Heart left ventricle (tissue), 16 donors: ENCODE measurements around the gene TGM2. TPM values are rescaled to one million over a fixed set of nuclear protein-coding genes. Genes with fewer than 3 reads are reported as not detected.

ENCODE experiments used
- ATAC-seq, 4 donors: fragments of 200-7000 bp; cut with Tn5 transposase; one replicate each; pipeline ENCODE4 v1.9.1; 2020 to 2022; ENCODE audit warnings: moderate library complexity in 4 of 4, mild to moderate bottlenecking in 3 of 4, moderate number of reproducible peaks in 1 of 4
- DNase-seq, 5 donors: peaks; one replicate each; pipeline ENCODE4 v3.0.0-alpha.2; 2020
- H3K27ac ChIP-seq, 12 donors: fragments of 200-600 bp; sonication (generic) in 4 of 12; one replicate each; pipeline versions ENCODE4 v1.5.0 to v1.8.0; 2016 to 2022; ENCODE audit warnings: mild to moderate bottlenecking in 2 of 12
- H3K27me3 ChIP-seq, 9 donors: fragments of 200-600 bp; sonication (generic) in 2 of 9; one replicate each; pipeline versions ENCODE4 v1.5.1 to v1.8.0; 2016 to 2022; ENCODE audit warnings: mild to moderate bottlenecking in 3 of 9
- H3K36me3 ChIP-seq, 9 donors: fragments of 200-600 bp; sonication (generic) in 2 of 9; one replicate each; pipeline versions ENCODE4 v1.5.0 to v1.8.0; 2018 to 2022; ENCODE audit warnings: mild to moderate bottlenecking in 2 of 9
- H3K4me1 ChIP-seq, 12 donors: fragments of 200-600 bp; sonication (generic) in 4 of 12; one replicate each; pipeline versions ENCODE4 v1.5.0 to v1.8.0; 2016 to 2022; ENCODE audit warnings: mild to moderate bottlenecking in 3 of 12
- H3K4me3 ChIP-seq, 12 donors: fragments of 200-600 bp; sonication (generic) in 4 of 12; one replicate each; pipeline versions ENCODE4 v1.5.0 to v1.8.0; 2017 to 2022; ENCODE audit warnings: mild to moderate bottlenecking in 9 of 12, moderate library complexity in 4 of 12
- H3K9me3 ChIP-seq, 12 donors: fragments of 200-600 bp; sonication (generic) in 4 of 12; one replicate each; pipeline versions ENCODE4 v1.5.0 to v1.8.0; 2016 to 2022; ENCODE audit warnings: mild to moderate bottlenecking in 1 of 12
- CTCF ChIP-seq, 12 donors: fragments of 200-600 bp; sonication (generic) in 4 of 12; IDR thresholded peaks; one replicate each; pipeline versions ENCODE4 v1.5.0 to v1.8.0; 2018 to 2022; ENCODE audit warnings: antibody characterized with exemption in 12 of 12, mild to moderate bottlenecking in 5 of 12
- POLR2A ChIP-seq, 2 donors: fragments of 450-650 bp; IDR thresholded peaks; one replicate each; pipeline ENCODE4 v1.6.1; 2017; ENCODE audit warnings: antibody characterized with exemption in 2 of 2, mild to moderate bottlenecking in 2 of 2, moderate library complexity in 2 of 2
- WGBS, 4 donors: extraction: QIAGEN DNeasy Blood & Tissue Kit in 2 of 4; methylation state at CpG; one replicate each; pipeline versions ENCODE4 v1.1.5 to v1.1.7; 2013 to 2018; 5-methylcytosine and 5-hydroxymethylcytosine counted together
- intact Hi-C, 10 donors: fragments of 100-400 bp; cut with DNase I; formaldehyde crosslinking; loops; one replicate each; pipeline versions ENCODE4 v1.11.1 to v1.14.2; 2022
- polyA plus RNA-seq, 2 donors: library from polyadenylated mRNA; stranded (reverse); fragments of 200-250 nt; gene quantifications; one replicate each; pipeline ENCODE4 v1.2.3, GENCODE V29; 2013
- total RNA-seq, 9 donors: library from RNA; depleted of rRNA in 2 of 9; stranded (reverse); fragments of >200 nt in 2 of 9; fragmentation: NEBNext Ultra II Directional in 3 of 9; extraction: Animal tissue kit (Norgen Biotek cat#: 25700) in 3 of 9; gene quantifications; one replicate each; pipeline versions ENCODE4 v1.1.0 to v1.2.4, GENCODE V29; 2016 to 2023
- donor health status: ischemic (EF 13 %, LVEDD 7.1; RV severe dilation, severe dysfunction).
- donor health status: healthy with polysubstance abuse.
- donor health status: DM: no; HTN: yes; CAD: no.
- donor health status: DM: no; HTN: no; CAD: no.
- donor health status: ischemic (EF 25% LVEDD 6.9; RV normal size, moderate dysfunction).
- donor health status: ischemic (EF 25% LVEDD 5.7; RV mildly dilated, moderate dysfunction).
- donor health status: healthy.
- donor health status: DM: yes; HTN: yes; CAD: no.
- donor health status: ischemic (EF 35%, LVEDD 5.7; RV mildly dilated, moderate dysfunction).
- donor health status: nonischemic (EF 11% LVEDD 7.7; RV severe dilation, severe dysfunction).
- donor health status: DM: yes; HTN: yes; CAD: no.
- donor health status: PGD.
- donor health status: ischemic (EF 29% LVEDD 5.4; RV normal size, mild dysfunction).
- donor health status: nonischemic (EF 23%, LVEDD 6.1; RV moderate dilation, normal function).

TGM2 gene
- total and polyA plus RNA-seq, 11 donors, result 211 to 1,146 (median 567) TPM

DNA sequence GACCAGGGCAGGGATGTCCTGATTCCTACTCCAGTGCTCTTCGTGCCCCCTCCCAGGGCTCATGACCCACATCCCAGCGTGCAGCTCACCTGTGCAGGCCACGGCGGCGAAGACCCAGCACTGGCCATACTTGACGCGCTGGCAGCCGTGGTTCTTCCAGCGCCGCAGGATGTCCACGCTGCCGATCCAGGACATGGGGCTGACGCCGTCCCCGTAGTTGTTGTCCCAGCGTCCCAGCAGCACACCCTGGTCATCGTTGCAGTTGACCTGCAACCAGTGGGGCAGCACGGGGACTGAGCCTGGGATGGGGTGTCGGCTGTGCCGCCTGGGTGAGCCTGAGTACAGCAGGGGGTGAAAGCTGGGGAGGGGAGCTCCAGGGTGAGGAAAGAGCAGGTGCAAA lies 18.4 kb downstream of the TGM2 start:
- Histone ChIP-seq H3K4me3 (no peak overlapping the region), H3K27ac (peak overlapping the region in 2 of 12 donors; percentile 4 to 15), H3K27me3 (no peaks in the 10 kb centered on the region), H3K4me1 (peaks cover 4 to 74% (median 42%) of the 10 kb centered on the region in 12 donors), H3K9me3 (no peaks in the 10 kb centered on the region), H3K36me3 (peaks cover 0 to 94% (median 87%) of the 10 kb centered on the region in 9 donors)
- no peak for ATAC-seq
- TF ChIP-seq CTCF (IDR thresholded peaks at IDR 0.05) (no peak), POLR2A (IDR thresholded peaks at IDR 0.05) (no peak)
- peak in 2 of 5 donors; percentile 21 to 54 for DNase-seq
- 92 to 96% (median 93%) methylated on average over 18 to 20 of the region's 20 CpGs for WGBS, 4 donors
- intact Hi-C loops, result no loop called here

DNA sequence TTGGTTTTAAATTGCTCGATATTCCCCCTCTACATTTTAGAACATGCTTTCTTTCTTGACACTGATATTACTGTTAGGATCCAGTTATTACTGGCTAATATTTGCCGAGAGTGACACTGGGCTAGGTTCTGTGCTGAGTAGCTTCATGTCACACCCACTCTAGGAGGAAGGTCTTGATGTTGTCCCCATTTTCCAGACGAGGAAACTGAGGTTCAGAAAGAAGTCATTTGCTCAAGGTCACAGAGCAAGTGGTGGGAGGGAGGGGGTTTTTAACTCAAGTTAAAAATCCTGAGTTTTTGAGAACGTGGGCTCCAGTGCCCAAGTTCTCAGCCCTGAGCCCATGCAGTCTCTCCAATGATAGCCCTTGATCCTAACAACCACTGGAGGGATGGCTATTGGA lies 18.9 kb downstream of the TGM2 start:
- Histone ChIP-seq H3K9me3 (no peaks in the 10 kb centered on the region), H3K4me1 (peaks cover 4 to 69% (median 40%) of the 10 kb centered on the region in 12 donors), H3K27ac (peak overlapping the region in 1 of 12 donors; percentile 15), H3K4me3 (no peak overlapping the region), H3K36me3 (peaks cover 0 to 93% (median 86%) of the 10 kb centered on the region in 9 donors), H3K27me3 (no peaks in the 10 kb centered on the region)
- ATAC-seq (no peak), DNase-seq (no peak)
- WGBS, 4 donors, result 83 to 91% (median 90%) methylated on average over 4 of the region's 4 CpGs
- intact Hi-C loops, result no loop called here
- TF ChIP-seq POLR2A (IDR thresholded peaks at IDR 0.05) (no peak), CTCF (IDR thresholded peaks at IDR 0.05) (no peak)

DNA sequence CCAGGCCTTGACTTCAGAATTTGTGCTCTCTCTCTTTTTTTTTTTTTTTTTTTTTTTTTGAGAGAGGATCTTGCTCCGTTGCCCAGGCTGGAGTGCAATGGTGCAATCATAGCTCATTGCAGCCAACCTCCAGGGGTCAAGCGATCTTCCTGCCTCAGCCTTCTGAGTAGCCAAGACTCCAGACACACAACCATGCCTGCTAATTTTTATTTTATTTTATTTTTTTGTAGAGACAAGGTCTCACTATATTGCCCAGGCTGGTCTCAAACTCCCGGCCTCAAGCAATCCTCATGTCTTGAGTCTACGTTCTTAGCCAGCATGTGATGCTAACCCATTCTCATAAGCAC lies 19.4 kb downstream of the TGM2 start:
- Histone ChIP-seq H3K27me3 (no peaks in the 10 kb centered on the region), H3K4me3 (no peak overlapping the region), H3K9me3 (no peaks in the 10 kb centered on the region), H3K36me3 (peaks cover 0 to 93% (median 86%) of the 10 kb centered on the region in 9 donors), H3K4me1 (peaks cover 4 to 66% (median 40%) of the 10 kb centered on the region in 12 donors), H3K27ac (peak overlapping the region in 2 of 12 donors; percentile 79 to 88)
- TF ChIP-seq POLR2A (IDR thresholded peaks at IDR 0.05), result no peak
- TF ChIP-seq CTCF (IDR thresholded peaks at IDR 0.05), result no peak
- no peak for ATAC-seq
- DNase-seq, result peak in 2 of 5 donors; percentile 12 to 14
- intact Hi-C loops, result no loop called here
- 94 to 97% (median 95%) methylated on average over 4 of the region's 4 CpGs for WGBS, 4 donors

DNA sequence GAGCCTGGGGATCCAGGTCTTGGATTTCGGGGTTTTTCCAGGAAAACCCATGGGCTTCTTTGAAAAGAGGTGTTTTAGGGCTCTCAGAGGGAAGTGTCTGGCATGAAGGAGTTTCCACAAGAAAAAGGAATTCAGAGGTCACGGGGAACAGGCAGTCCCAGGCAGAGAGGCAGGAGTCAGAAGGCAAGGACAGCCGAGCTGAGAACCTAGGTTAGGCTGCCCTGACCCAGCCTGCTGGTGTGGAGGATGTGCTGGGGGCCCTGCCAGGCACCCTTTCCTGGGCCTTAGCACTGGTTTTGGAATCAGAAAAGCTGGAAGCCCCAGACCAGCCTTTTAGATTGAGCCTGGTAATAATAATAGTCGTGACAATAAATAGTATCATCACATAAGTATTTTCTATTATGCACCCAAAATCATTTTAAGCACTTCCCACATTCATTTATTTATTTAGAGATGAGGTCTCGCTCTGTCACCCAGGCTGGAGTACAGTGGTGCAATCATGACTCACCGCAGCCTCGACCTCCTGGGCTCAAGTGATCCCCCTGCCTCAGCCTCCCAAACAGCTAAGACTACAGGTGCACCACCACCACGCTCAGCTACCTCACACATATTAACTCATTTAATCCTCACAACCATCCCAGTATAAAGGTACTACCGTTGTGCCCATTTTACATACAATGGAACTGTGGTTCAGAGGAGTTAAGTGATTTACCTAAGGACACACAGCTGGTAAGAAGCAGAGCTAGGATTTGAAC lies 19.9 kb downstream of the TGM2 start:
- intact Hi-C loops, result no loop called here
- no peak for ATAC-seq
- no peak for TF ChIP-seq POLR2A (IDR thresholded peaks at IDR 0.05)
- no peak for TF ChIP-seq CTCF (IDR thresholded peaks at IDR 0.05)
- peak in 1 of 5 donors; percentile 32 for DNase-seq
- H3K27ac ChIP-seq, result peak overlapping the region; percentile 56 to 91 (median 80)
- peaks cover 4 to 71% (median 42%) of the 10 kb centered on the region in 12 donors for H3K4me1 ChIP-seq
- H3K27me3 ChIP-seq, result no peaks in the 10 kb centered on the region
- H3K9me3 ChIP-seq, result no peaks in the 10 kb centered on the region
- no peak overlapping the region for H3K4me3 ChIP-seq
- peaks cover 0 to 93% (median 83%) of the 10 kb centered on the region in 9 donors for H3K36me3 ChIP-seq
- WGBS, 4 donors, result 74 to 78% (median 76%) methylated on average over 9 of the region's 9 CpGs
